HepG2 (cell line): ENCODE measurements around the gene CNP. TPM values are rescaled to one million over a fixed set of nuclear protein-coding genes. Genes with fewer than 3 reads are reported as not detected.
A peak's percentile ranks its signal among the peaks of the same experiment; 100 is the strongest.

Experiments
- ATAC-seq: fragments of 200-7000 bp; cut with Tn5 transposase; 3 replicates; pipeline ENCODE4 v1.9.1; 2020; ENCODE audit warnings: mild to moderate bottlenecking, moderate library complexity
- BruUV-seq: library from RNA; stranded (reverse); fragments of 400-500 nt; replicated peaks from 2 replicates; lab custom pipeline; 2021; lab: Mats Ljungman, UMichigan
- CTCF ChIA-PET: fragments of 300-600 bp; formaldehyde crosslinking; extraction: SDS; loops from one replicate; lab custom pipeline; 2021; ENCODE audit warnings: low total read pairs, inconsistent platforms, low intra/inter-chr PET ratio; lab: Yijun Ruan, JAX
- POLR2A ChIA-PET: fragments of 350-600 bp; sonication (Branson Sonifier 250); formaldehyde crosslinking; loops from one replicate; lab custom pipeline; 2020; ENCODE audit warnings: antibody characterized with exemption, inconsistent platforms; lab: Yijun Ruan, JAX
- DNase-seq: peaks from one replicate; pipeline ENCODE4 v3.0.0-alpha.2; 2015; ENCODE audit warnings: low spot score
- FAIRE-seq: peaks from 3 replicates; lab custom pipeline; 2011; peaks lifted over from hg19 to GRCh38; lab: Jason Lieb, UNC
- H2AFZ ChIP-seq: one replicate; pipeline ENCODE4 v1.6.1; 2011; ENCODE audit warnings: low read length, inconsistent platforms
- H3K27ac ChIP-seq: fragments of 300-600 bp; 3 replicates; pipeline ENCODE4 v1.8.0; 2011; ENCODE audit warnings: mixed run types, mild to moderate bottlenecking, mixed read lengths, low read length, inconsistent platforms; ENCODE audit not compliant: insufficient read depth; ENCODE audit errors: extremely low read length
- H3K27me3 ChIP-seq, 2 experiments: fragments of 200-600 bp in 1 of 2; 2 replicates in 1 of 2; 3 replicates in 1 of 2; pipeline versions ENCODE4 v1.6.0 to v1.8.0; 2011; ENCODE audit warnings: low read length in 2 of 2, mild to moderate bottlenecking in 2 of 2, moderate library complexity in 2 of 2, inconsistent platforms in 1 of 2; ENCODE audit not compliant: insufficient read depth in 2 of 2, control insufficient read depth in 1 of 2
- H3K36me3 ChIP-seq, 2 experiments: fragments of 200-600 bp in 1 of 2; replicated peaks in 1 of 2; 2 replicates in 1 of 2; 3 replicates in 1 of 2; pipeline versions ENCODE4 v1.5.1 to v1.8.0; 2011; ENCODE audit warnings: low read length in 2 of 2, inconsistent platforms in 1 of 2; ENCODE audit not compliant: insufficient read depth in 2 of 2, control insufficient read depth in 1 of 2
- H3K4me1 ChIP-seq: 2 replicates; pipeline ENCODE4 v1.5.1; 2012; ENCODE audit warnings: low read length, inconsistent platforms; ENCODE audit not compliant: insufficient read depth
- H3K4me2 ChIP-seq: 2 replicates; pipeline ENCODE4 v1.6.0; 2011; ENCODE audit warnings: low read depth, low read length, inconsistent platforms
- H3K4me3 ChIP-seq, 3 experiments: fragments of 200-600 bp in 1 of 3; sonication (generic), shearing (Covaris generic) in 1 of 3; replicated peaks in 1 of 3; 2 replicates each; pipeline ENCODE4 v1.5.1; 2011 to 2016; ENCODE audit warnings: low read length in 3 of 3, inconsistent platforms in 2 of 3, low read depth in 2 of 3, mild to moderate bottlenecking in 2 of 3, control low read depth in 1 of 3, mixed read lengths in 1 of 3; ENCODE audit not compliant: insufficient read depth in 1 of 3
- H3K79me2 ChIP-seq: one replicate; pipeline ENCODE4 v1.6.1; 2011; ENCODE audit warnings: low read length, inconsistent platforms; ENCODE audit not compliant: insufficient read depth
- H3K9ac ChIP-seq: 2 replicates; pipeline ENCODE4 v1.6.0; 2011; ENCODE audit warnings: mild to moderate bottlenecking, low read depth, low read length, inconsistent platforms; ENCODE audit not compliant: insufficient read depth
- H3K9me3 ChIP-seq: 2 replicates; pipeline ENCODE4 v1.5.1; 2012; ENCODE audit warnings: mild to moderate bottlenecking, low read length
- H4K20me1 ChIP-seq: 2 replicates; pipeline ENCODE4 v1.6.0; 2011; ENCODE audit warnings: inconsistent platforms, mild to moderate bottlenecking, low read length, moderate library complexity; ENCODE audit not compliant: insufficient read depth
- BRCA1 ChIP-seq: sonication (generic); formaldehyde crosslinking; IDR thresholded peaks from 2 replicates; pipeline ENCODE4 v1.4.0; 2020; ENCODE audit warnings: missing genetic modification reagents
- GLI4 ChIP-seq: sonication (generic); formaldehyde crosslinking; IDR thresholded peaks from 2 replicates; pipeline ENCODE4 v1.5.1; 2020; ENCODE audit warnings: missing genetic modification reagents, mild to moderate bottlenecking, moderate library complexity, borderline replicate concordance
- HNRNPLL ChIP-seq: fragments of 200-400 bp; formaldehyde crosslinking; IDR thresholded peaks from 2 replicates; pipeline ENCODE4 v1.6.1; 2017; ENCODE audit warnings: mild to moderate bottlenecking, low read depth, low read length; ENCODE audit not compliant: poor library complexity, severe bottlenecking
- JUND ChIP-seq: sonication (generic); formaldehyde crosslinking; IDR thresholded peaks from 2 replicates; pipeline ENCODE4 v1.8.0; 2022; ENCODE audit warnings: mild to moderate bottlenecking, missing genetic modification reagents
- MAFG ChIP-seq: sonication (generic); formaldehyde crosslinking; IDR thresholded peaks from 2 replicates; pipeline ENCODE4 v1.5.1; 2020; ENCODE audit warnings: mild to moderate bottlenecking, missing genetic modification reagents
- MED1 ChIP-seq: sonication (generic); formaldehyde crosslinking; IDR thresholded peaks from 2 replicates; pipeline ENCODE4 v1.4.0; 2020; ENCODE audit warnings: missing genetic modification reagents
- NFATC3 ChIP-seq: sonication (generic); formaldehyde crosslinking; IDR thresholded peaks from 2 replicates; pipeline ENCODE4 v1.5.1; 2020; ENCODE audit warnings: mild to moderate bottlenecking, missing genetic modification reagents
- SP2 ChIP-seq: sonication (generic); formaldehyde crosslinking; IDR thresholded peaks from 2 replicates; pipeline ENCODE4 v1.5.1; 2020; ENCODE audit warnings: mild to moderate bottlenecking, missing genetic modification reagents
- STAG1 ChIP-seq: sonication (generic); formaldehyde crosslinking; IDR thresholded peaks from 2 replicates; pipeline ENCODE4 v1.4.0; 2020; ENCODE audit warnings: missing genetic modification reagents
- SUZ12 ChIP-seq: fragments of 150-350 bp; IDR thresholded peaks from 2 replicates; pipeline ENCODE4 v1.6.1; 2014; ENCODE audit warnings: low read depth, low read length
- TARDBP ChIP-seq: sonication (generic); formaldehyde crosslinking; IDR thresholded peaks from 2 replicates; pipeline ENCODE4 v1.8.0; 2022; ENCODE audit warnings: mild to moderate bottlenecking, missing genetic modification reagents
- TBP ChIP-seq: sonication (generic); formaldehyde crosslinking; IDR thresholded peaks from 2 replicates; pipeline ENCODE4 v1.5.0; 2020; ENCODE audit warnings: missing genetic modification reagents
- UBTF ChIP-seq: sonication (generic); formaldehyde crosslinking; IDR thresholded peaks from 2 replicates; pipeline ENCODE4 v1.4.0; 2020; ENCODE audit warnings: mild to moderate bottlenecking, missing genetic modification reagents
- ZMAT3 ChIP-seq: sonication (generic); formaldehyde crosslinking; conservative IDR thresholded peaks from 2 replicates; pipeline ENCODE4 v1.7.0; 2021; ENCODE audit warnings: missing genetic modification reagents
- ZNF775 ChIP-seq: sonication (generic); formaldehyde crosslinking; IDR thresholded peaks from 2 replicates; pipeline ENCODE4 v1.4.0; 2020; ENCODE audit warnings: missing genetic modification reagents, mild to moderate bottlenecking, moderate library complexity, borderline replicate concordance
- ZSCAN12 ChIP-seq: sonication (generic); formaldehyde crosslinking; IDR thresholded peaks from 2 replicates; pipeline ENCODE4 v1.9.0; 2021; ENCODE audit warnings: mild to moderate bottlenecking, missing genetic modification reagents
- ZSCAN25 ChIP-seq: sonication (generic); formaldehyde crosslinking; IDR thresholded peaks from 2 replicates; pipeline ENCODE4 v1.8.0; 2022; ENCODE audit warnings: mild to moderate bottlenecking, missing genetic modification reagents
- WGBS: methylation state at CpG from one replicate; pipeline ENCODE4 v1.1.6; 2017; ENCODE audit warnings: low lambda C conversion rate; 5-methylcytosine and 5-hydroxymethylcytosine counted together
- in situ Hi-C: cut with HindIII; loops from 2 replicates; pipeline ENCODE4 v1.10.0; 2017; ENCODE audit warnings: low pct_unique_long_range_greater_than_20kb; ENCODE audit not compliant: extremely low pct_ligation_motif_present
- intact Hi-C: fragments of 100-400 bp; cut with micrococcal nuclease; formaldehyde crosslinking; loops from one replicate; pipeline ENCODE4 v1.10.0; 2022; ENCODE audit not compliant: unreplicated experiment
- polyA plus RNA-seq, 8 experiments: library from polyadenylated mRNA; depleted of rRNA in 3 of 8; stranded (reverse) in 7 of 8; unstranded in 1 of 8; fragments of >200 nt; fragmentation: Illumina TruSeq in 4 of 8; extraction: Trizol in 4 of 8; gene quantifications; 2 replicates each; pipeline versions ENCODE4 v1.2.1 to v1.2.3, GENCODE V29; 2011 to 2016; ENCODE audit warnings: low read depth in 4 of 8, missing spikeins in 1 of 8, mixed read lengths in 1 of 8; ENCODE audit not compliant: insufficient read depth in 1 of 8
- total RNA-seq, 5 experiments: library from RNA; depleted of rRNA; stranded (reverse); fragments of >200 nt; fragmentation: Illumina TruSeq; extraction: Trizol; gene quantifications; 2 replicates each; pipeline ENCODE4 v1.2.3, GENCODE V29; 2016; ENCODE audit warnings: low read depth in 1 of 5
- TF ChIP-seq, protein P1 (sequence below): sonication (generic); formaldehyde crosslinking; IDR thresholded peaks from 2 replicates; pipeline ENCODE4 v1.5.0; 2020; ENCODE audit warnings: missing genetic modification reagents

Gene CNP
- total and polyA plus RNA-seq, 2 of the 13 experiments (the other 11 are each of a cell fraction or from before 2014, with no cell fraction given): 97.2 to 161 TPM

- in situ Hi-C loops (loop anchor here (5.0 kb wide), 1 partner anchor 219 kb away; no protein-coding TSS in a partner anchor), intact Hi-C loops (loop anchor here (5.0 kb wide), 2 partner anchors 39 to 144 kb away; partner anchors contain the start of genes ACLY, FKBP10 and P3H4)
- CTCF ChIA-PET: no interaction called here
- TF ChIP-seq UBTF (CRISPR knock-in tag): no peak
- no peak for TF ChIP-seq ZSCAN25 (CRISPR knock-in tag)
- TF ChIP-seq NFATC3: no peak
- no peak for TF ChIP-seq MED1
- no peak for TF ChIP-seq GLI4
- TF ChIP-seq TARDBP (CRISPR knock-in tag): no peak
- no peak for TF ChIP-seq ZMAT3 (CRISPR knock-in tag)
- TF ChIP-seq STAG1 (CRISPR knock-in tag): no peak
- no peak for TF ChIP-seq HNRNPLL
- TF ChIP-seq BRCA1 (CRISPR knock-in tag): no peak
- no peak for TF ChIP-seq ZSCAN12 (CRISPR knock-in tag)
- TF ChIP-seq TBP: no peak
- no peak for TF ChIP-seq MAFG
- TF ChIP-seq JUND (CRISPR knock-in tag): no peak
- TF ChIP-seq ZNF775: no peak
- no peak for TF ChIP-seq SP2 (CRISPR knock-in tag)
- TF ChIP-seq SUZ12: no peak
- TF ChIP-seq, protein P1, sequence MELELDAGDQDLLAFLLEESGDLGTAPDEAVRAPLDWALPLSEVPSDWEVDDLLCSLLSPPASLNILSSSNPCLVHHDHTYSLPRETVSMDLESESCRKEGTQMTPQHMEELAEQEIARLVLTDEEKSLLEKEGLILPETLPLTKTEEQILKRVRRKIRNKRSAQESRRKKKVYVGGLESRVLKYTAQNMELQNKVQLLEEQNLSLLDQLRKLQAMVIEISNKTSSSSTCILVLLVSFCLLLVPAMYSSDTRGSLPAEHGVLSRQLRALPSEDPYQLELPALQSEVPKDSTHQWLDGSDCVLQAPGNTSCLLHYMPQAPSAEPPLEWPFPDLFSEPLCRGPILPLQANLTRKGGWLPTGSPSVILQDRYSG (CRISPR knock-in tag): no peak
- no peaks in the 10 kb centered on the region for H3K9me3 ChIP-seq
- 93% methylated on average over 6 of the region's 6 CpGs for WGBS
- FAIRE-seq (no peak), DNase-seq (no peak), ATAC-seq (no peak)
- no peaks in the 10 kb centered on the region for H3K79me2 ChIP-seq
- peak overlapping the region; percentile 64; the same call in 1 of the 2 replicates for H3K4me2 ChIP-seq
- H3K36me3 ChIP-seq: no peaks in the 10 kb centered on the region
- H3K27me3 ChIP-seq: peaks cover 3 to 13% of the 10 kb centered on the region in 2 experiments; a peak in 4 of 5 replicates
- H3K27ac ChIP-seq: peak overlapping the region; percentile 56
- no peak overlapping the region for H3K4me3 ChIP-seq
- H4K20me1 ChIP-seq: no peaks in the 10 kb centered on the region
- no peak overlapping the region for H2AFZ ChIP-seq
- peaks cover 53% of the 10 kb centered on the region for H3K4me1 ChIP-seq
- POLR2A ChIA-PET: interaction anchor here (1.4 to 4.6 kb wide), 3 partner anchors 27 to 92 kb away, joined by 5 to 62 read pairs (median 6); partner anchors contain the start of genes KLHL11 and ODAD4
- H3K9ac ChIP-seq: no peak overlapping the region
- BruUV-seq: no TSS peak
These were observed 10.1 kb upstream of the CNP start for GRCh38 chr17:41956522-41956921.
